T-cell (primary cell): Measurements from ENCODE around the gene ADARB2. TPM values are rescaled to one million over a fixed set of nuclear protein-coding genes. Genes with fewer than 3 reads are reported as not detected.
"Not testable (repeated sequence)": the region's sequence is repeated elsewhere in the genome, so short reads cannot be mapped to it uniquely, and the experiment has no call there.

Experiments
- ATAC-seq, 4 experiments: fragments of 200-7000 bp in 3 of 4; fragments of 150-1000 bp in 1 of 4; cut with Tn5 transposase; replicated peaks in 1 of 4; 1 replicate in 3 of 4; 2 replicates in 1 of 4; pipeline ENCODE4 v1.10.0; 2021; ENCODE audit warnings: moderate library complexity in 3 of 4, mild to moderate bottlenecking in 2 of 4, moderate number of reproducible peaks in 1 of 4
- CTCF ChIA-PET, 2 donors: fragments of 300-600 bp; sonication (Branson Sonifier 250); formaldehyde crosslinking; loops; one replicate each; lab custom pipeline; 2022; ENCODE audit warnings: antibody characterized with exemption in 2 of 2; lab: Charles Lee
- POLR2A ChIA-PET, 2 donors: fragments of 300-600 bp; sonication (Branson Sonifier 250); formaldehyde crosslinking; loops; one replicate each; lab custom pipeline; 2022; ENCODE audit warnings: antibody characterized with exemption in 2 of 2; lab: Charles Lee
- DNase-seq, 35 experiments: peaks; one replicate each; pipeline versions ENCODE4 v3.0.0 to v3.0.0-alpha.2; 2013 to 2023
- H3K27ac ChIP-seq: one replicate; pipeline ENCODE4 v1.5.1; 2013; ENCODE audit warnings: low read length
- H3K27me3 ChIP-seq, 2 experiments: replicated peaks in 1 of 2; 1 replicate in 1 of 2; 2 replicates in 1 of 2; pipeline versions ENCODE4 v1.6.1 to v1.7.0; 2013; ENCODE audit warnings: low read length in 1 of 2, mixed read lengths in 1 of 2; ENCODE audit not compliant: control insufficient read depth in 2 of 2, insufficient read depth in 2 of 2; ENCODE audit errors: extremely low read depth in 1 of 2
- H3K36me3 ChIP-seq, 2 donors: 1 replicate in 1 of 2; 2 replicates in 1 of 2; pipeline versions ENCODE4 v1.6.1 to v1.7.0; 2013; ENCODE audit warnings: low read length in 1 of 2; ENCODE audit not compliant: control insufficient read depth in 2 of 2, insufficient read depth in 1 of 2; ENCODE audit errors: extremely low read depth in 1 of 2
- H3K4me1 ChIP-seq, 2 experiments: 1 replicate in 1 of 2; 2 replicates in 1 of 2; pipeline versions ENCODE4 v1.6.1 to v1.7.0; 2013; ENCODE audit warnings: low read length in 2 of 2, mixed read lengths in 1 of 2; ENCODE audit not compliant: insufficient read depth in 2 of 2, control insufficient read depth in 1 of 2; ENCODE audit errors: extremely low read depth in 1 of 2
- H3K4me3 ChIP-seq, 2 donors: 1 replicate in 1 of 2; 2 replicates in 1 of 2; pipeline versions ENCODE4 v1.5.1 to v1.7.0; 2013; ENCODE audit warnings: mild to moderate bottlenecking in 2 of 2, low read length in 1 of 2, moderate library complexity in 1 of 2; ENCODE audit not compliant: control insufficient read depth in 1 of 2; ENCODE audit errors: extremely low read depth in 1 of 2
- H3K9me3 ChIP-seq: 2 replicates; pipeline ENCODE4 v1.7.0; 2013
- H3K27ac Mint-ChIP-seq, 2 donors: one replicate each; pipeline ENCODE4 v1.8.0; 2020 to 2021; ENCODE audit warnings: mild to moderate bottlenecking in 2 of 2, mixed read lengths in 2 of 2
- H3K27me3 Mint-ChIP-seq, 2 donors: one replicate each; pipeline ENCODE4 v1.8.0; 2021 to 2022; ENCODE audit warnings: mixed read lengths in 2 of 2
- H3K36me3 Mint-ChIP-seq: one replicate; pipeline ENCODE4 v1.8.0; 2021; ENCODE audit warnings: mixed read lengths
- H3K4me1 Mint-ChIP-seq, 3 donors: one replicate each; pipeline ENCODE4 v1.8.0; 2020 to 2022; ENCODE audit warnings: mixed read lengths in 3 of 3, mild to moderate bottlenecking in 1 of 3
- H3K4me3 Mint-ChIP-seq, 3 donors: one replicate each; pipeline ENCODE4 v1.8.0; 2020 to 2022; ENCODE audit warnings: mild to moderate bottlenecking in 3 of 3, mixed read lengths in 3 of 3, moderate library complexity in 3 of 3
- H3K9me3 Mint-ChIP-seq, 3 donors: one replicate each; pipeline ENCODE4 v1.8.0; 2020 to 2022; ENCODE audit warnings: mixed read lengths in 3 of 3
- WGBS: methylation state at CpG from one replicate; pipeline ENCODE4 v1.1.5; 2013; ENCODE audit warnings: missing lambda C conversion rate; ENCODE audit not compliant: insufficient coverage; 5-methylcytosine and 5-hydroxymethylcytosine counted together
- total RNA-seq, 35 experiments: library from RNA in 6 of 35; stranded (reverse) in 6 of 35; fragments of 120-200 nt in 1 of 35; gene quantifications; one replicate each; pipeline versions ENCODE4 v1.2.1 to v1.2.4 and lab custom pipeline; 2013 to 2026

ADARB2 gene
- total RNA-seq, 5 donors from 2014 or later (not counting 1 experiment from before 2014, with no cell fraction given): 0.07 to 4.0 (median 0.41) TPM

- no peaks in the 10 kb centered on the region for H3K9me3 Mint-ChIP-seq
- CTCF ChIA-PET: no interaction called here
- H3K4me1 ChIP-seq: no peaks in the 10 kb centered on the region
- no peaks in the 10 kb centered on the region for H3K9me3 ChIP-seq
- no peaks in the 10 kb centered on the region for H3K4me1 Mint-ChIP-seq
- H3K4me3 Mint-ChIP-seq: no peak overlapping the region
- no peak overlapping the region for H3K27ac ChIP-seq
- POLR2A ChIA-PET: no interaction called here
- no peak overlapping the region for H3K4me3 ChIP-seq
- no peak for DNase-seq
- H3K36me3 Mint-ChIP-seq: no peaks in the 10 kb centered on the region
- WGBS: 56% methylated on average over 5 of the region's 5 CpGs
- no peaks in the 10 kb centered on the region for H3K36me3 ChIP-seq
- ATAC-seq: no peak
- no peak overlapping the region for H3K27ac Mint-ChIP-seq
- no peaks in the 10 kb centered on the region for H3K27me3 Mint-ChIP-seq
- peaks cover 0 to 6% of the 10 kb centered on the region in 2 experiments for H3K27me3 ChIP-seq
These were observed 37.5 kb upstream of the ADARB2 start for GRCh38 chr10:1774796-1775195.

GRCh38 chr10:1773204-1773603 is 35.9 kb upstream of the ADARB2 start:
- H3K27me3 ChIP-seq, H3K27me3 Mint-ChIP-seq, H3K36me3 Mint-ChIP-seq, ATAC-seq, H3K27ac ChIP-seq, H3K27ac Mint-ChIP-seq, H3K9me3 Mint-ChIP-seq, H3K9me3 ChIP-seq, H3K36me3 ChIP-seq, CTCF ChIA-PET, DNase-seq, H3K4me3 ChIP-seq, H3K4me1 Mint-ChIP-seq, H3K4me1 ChIP-seq, POLR2A ChIA-PET, H3K4me3 Mint-ChIP-seq: not testable (repeated sequence)
- WGBS: 92% methylated on average over 12 of the region's 23 CpGs

- no peak overlapping the region for H3K4me3 ChIP-seq
- POLR2A ChIA-PET: interaction anchor here in 1 of 2 donors (0.7 kb wide), 1 partner anchor 288 kb away, joined by 3 read pairs; no protein-coding TSS in a partner anchor
- 81% methylated on average over 10 of the region's 10 CpGs for WGBS
- Mint-ChIP-seq H3K4me1 (no peaks in the 10 kb centered on the region), H3K27ac (no peak overlapping the region), H3K9me3 (no peaks in the 10 kb centered on the region), H3K4me3 (no peak overlapping the region), H3K27me3 (peaks cover 0 to 3% of the 10 kb centered on the region in 2 donors), H3K36me3 (no peaks in the 10 kb centered on the region)
- no peak overlapping the region for H3K27ac ChIP-seq
- ATAC-seq (no peak), DNase-seq (no peak)
- no peaks in the 10 kb centered on the region for H3K9me3 ChIP-seq
- H3K36me3 ChIP-seq: no peaks in the 10 kb centered on the region
- H3K4me1 ChIP-seq: no peaks in the 10 kb centered on the region
- CTCF ChIA-PET: no interaction called here
- H3K27me3 ChIP-seq: peaks cover 0 to 4% of the 10 kb centered on the region in 2 experiments
These were observed 28.7 kb upstream of the ADARB2 start for GRCh38 chr10:1766049-1766448.

GRCh38 chr10:1762076-1762475 is 24.8 kb upstream of the ADARB2 start:
- no peak overlapping the region for H3K4me3 Mint-ChIP-seq

GRCh38 chr10:1754506-1755153 is 17.3 kb upstream of the ADARB2 start:
- Histone ChIP-seq H3K4me3 (no peak overlapping the region), H3K4me1 (no peaks in the 10 kb centered on the region), H3K36me3 (no peaks in the 10 kb centered on the region), H3K9me3 (peaks cover 4% of the 10 kb centered on the region), H3K27me3 (peaks cover 0 to 14% of the 10 kb centered on the region in 2 experiments), H3K27ac (no peak overlapping the region)
- H3K36me3 Mint-ChIP-seq: peaks cover under 1% of the 10 kb centered on the region
- H3K9me3 Mint-ChIP-seq: peaks cover 11 to 26% (median 13%) of the 10 kb centered on the region in 3 donors
- CTCF ChIA-PET: no interaction called here
- 61% methylated on average over 12 of the region's 19 CpGs for WGBS
- H3K27ac Mint-ChIP-seq: no peak overlapping the region
- DNase-seq: no peak
- POLR2A ChIA-PET: no interaction called here
- H3K27me3 Mint-ChIP-seq: peaks cover 0 to 15% of the 10 kb centered on the region in 2 donors
- H3K4me1 Mint-ChIP-seq: peaks cover 0 to 5% (median 0%) of the 10 kb centered on the region in 3 donors
- ATAC-seq: no peak
- no peak overlapping the region for H3K4me3 Mint-ChIP-seq

More at GRCh38 chr10:1762076-1762475, 24.8 kb upstream of the ADARB2 start:
- no peak for ATAC-seq
- Histone ChIP-seq H3K4me1 (no peaks in the 10 kb centered on the region), H3K4me3 (no peak overlapping the region), H3K36me3 (no peaks in the 10 kb centered on the region), H3K27ac (no peak overlapping the region), H3K27me3 (peaks cover 0 to 4% of the 10 kb centered on the region in 2 experiments), H3K9me3 (no peaks in the 10 kb centered on the region)
- Mint-ChIP-seq H3K27ac (no peak overlapping the region), H3K27me3 (peaks cover 0 to 3% of the 10 kb centered on the region in 2 donors), H3K9me3 (peaks cover 6 to 15% (median 10%) of the 10 kb centered on the region in 3 donors), H3K4me1 (no peaks in the 10 kb centered on the region), H3K36me3 (no peaks in the 10 kb centered on the region)
- no peak for DNase-seq
- WGBS: 86% methylated on average over 8 of the region's 8 CpGs
- ChIA-PET POLR2A (no interaction called here), CTCF (no interaction called here)

GRCh38 chr10:1752153-1752552 is 14.8 kb upstream of the ADARB2 start:
- POLR2A ChIA-PET: no interaction called here

More at GRCh38 chr10:1752153-1752552, 14.8 kb upstream of the ADARB2 start:
- Mint-ChIP-seq H3K27me3 (peaks cover 8 to 15% of the 10 kb centered on the region in 2 donors), H3K9me3 (peaks cover 13 to 25% (median 18%) of the 10 kb centered on the region in 3 donors), H3K27ac (no peak overlapping the region), H3K4me3 (no peak overlapping the region), H3K36me3 (peaks cover 5% of the 10 kb centered on the region), H3K4me1 (peaks cover 0 to 5% (median 0%) of the 10 kb centered on the region in 3 donors)
- DNase-seq (no peak), ATAC-seq (no peak)
- no peak overlapping the region for H3K4me3 ChIP-seq
- CTCF ChIA-PET: no interaction called here
- peaks cover 4% of the 10 kb centered on the region for H3K9me3 ChIP-seq
- H3K27me3 ChIP-seq: peaks cover 0 to 14% of the 10 kb centered on the region in 2 experiments
- H3K27ac ChIP-seq: no peak overlapping the region
- no peaks in the 10 kb centered on the region for H3K4me1 ChIP-seq
- H3K36me3 ChIP-seq: no peaks in the 10 kb centered on the region
